ENCODE data around the gene SPATA4.

SPATA4 gene

GRCh38 chr4:176230836-176231235 is 35.5 kb upstream of the SPATA4 start:
- H3K36me3 ChIP-seq (ENCODE audit: insufficient read depth, low read length), result no peaks in the 10 kb centered on the region
- H3K27me3 ChIP-seq (ENCODE audit: insufficient read depth, low read length, poor library complexity, severe bottlenecking), result no peaks in the 10 kb centered on the region
- no peaks in the 10 kb centered on the region for H3K9me2 ChIP-seq (replicated peaks; ENCODE audit: low read depth, low read length)
- H3F3A ChIP-seq (ENCODE audit: low read depth), result no peaks in the 10 kb centered on the region
- H3K4me3 ChIP-seq (ENCODE audit: low read length, poor library complexity, severe bottlenecking), result no peak overlapping the region
- no peaks in the 10 kb centered on the region for H3K79me2 ChIP-seq (ENCODE audit: insufficient read depth, low read length)
- H3K9me3 ChIP-seq (ENCODE audit: insufficient read depth, low read depth, low read length), result no peaks in the 10 kb centered on the region
- no peak overlapping the region for H2AFZ ChIP-seq (ENCODE audit: low read length)
- H3K4me1 ChIP-seq (ENCODE audit: insufficient read depth, low read length, poor library complexity, severe bottlenecking), result no peaks in the 10 kb centered on the region
- H3K4me2 ChIP-seq (ENCODE audit: low read depth, low read length, poor library complexity, severe bottlenecking), result no peak overlapping the region
- H4K20me1 ChIP-seq (ENCODE audit: insufficient read depth, low read length, poor library complexity, severe bottlenecking), result no peaks in the 10 kb centered on the region
- no peak for TF ChIP-seq CTCF (conservative IDR thresholded peaks at IDR 0.05; ENCODE audit: low read length)
- TF ChIP-seq EZH2phosphoT487 (IDR thresholded peaks at IDR 0.05; ENCODE audit: borderline replicate concordance), result no peak
- H3K9ac ChIP-seq (ENCODE audit: low read depth, low read length, poor library complexity, severe bottlenecking), result no peak overlapping the region

- H3K79me2 ChIP-seq (ENCODE audit: insufficient read depth, low read length), result no peaks in the 10 kb centered on the region
These were observed 34.3 kb upstream of the SPATA4 start for GRCh38 chr4:176229645-176230044.

GRCh38 chr4:176226736-176227135 is 31.4 kb upstream of the SPATA4 start:
- no peaks in the 10 kb centered on the region for H3K9me2 ChIP-seq (replicated peaks; ENCODE audit: low read depth, low read length)

More at GRCh38 chr4:176229645-176230044, 34.3 kb upstream of the SPATA4 start:
- H3F3A ChIP-seq (ENCODE audit: low read depth), result no peaks in the 10 kb centered on the region
- TF ChIP-seq EZH2phosphoT487 (IDR thresholded peaks at IDR 0.05; ENCODE audit: borderline replicate concordance), result no peak
- TF ChIP-seq CTCF (conservative IDR thresholded peaks at IDR 0.05; ENCODE audit: low read length), result no peak
- no peaks in the 10 kb centered on the region for H3K27me3 ChIP-seq (ENCODE audit: insufficient read depth, low read length, poor library complexity, severe bottlenecking)
- no peaks in the 10 kb centered on the region for H3K9me3 ChIP-seq (ENCODE audit: insufficient read depth, low read depth, low read length)
- H3K4me3 ChIP-seq (ENCODE audit: low read length, poor library complexity, severe bottlenecking), result no peak overlapping the region
- no peaks in the 10 kb centered on the region for H3K4me1 ChIP-seq (ENCODE audit: insufficient read depth, low read length, poor library complexity, severe bottlenecking)
- H3K36me3 ChIP-seq (ENCODE audit: insufficient read depth, low read length), result no peaks in the 10 kb centered on the region
- H3K9me2 ChIP-seq (replicated peaks; ENCODE audit: low read depth, low read length), result no peaks in the 10 kb centered on the region
- H3K9ac ChIP-seq (ENCODE audit: low read depth, low read length, poor library complexity, severe bottlenecking), result no peak overlapping the region
- H4K20me1 ChIP-seq (ENCODE audit: insufficient read depth, low read length, poor library complexity, severe bottlenecking), result no peaks in the 10 kb centered on the region
- no peak overlapping the region for H3K4me2 ChIP-seq (ENCODE audit: low read depth, low read length, poor library complexity, severe bottlenecking)
- no peak overlapping the region for H2AFZ ChIP-seq (ENCODE audit: low read length)

More at GRCh38 chr4:176226736-176227135, 31.4 kb upstream of the SPATA4 start:
- H3K9me3 ChIP-seq (ENCODE audit: insufficient read depth, low read depth, low read length), result no peaks in the 10 kb centered on the region
- H3K27me3 ChIP-seq (ENCODE audit: insufficient read depth, low read length, poor library complexity, severe bottlenecking), result no peaks in the 10 kb centered on the region
- H3F3A ChIP-seq (ENCODE audit: low read depth), result no peaks in the 10 kb centered on the region
- H2AFZ ChIP-seq (ENCODE audit: low read length), result no peak overlapping the region
- no peak overlapping the region for H3K4me2 ChIP-seq (ENCODE audit: low read depth, low read length, poor library complexity, severe bottlenecking)
- no peaks in the 10 kb centered on the region for H4K20me1 ChIP-seq (ENCODE audit: insufficient read depth, low read length, poor library complexity, severe bottlenecking)
- TF ChIP-seq CTCF (conservative IDR thresholded peaks at IDR 0.05; ENCODE audit: low read length) (no peak), EZH2phosphoT487 (IDR thresholded peaks at IDR 0.05; ENCODE audit: borderline replicate concordance) (no peak)
- no peaks in the 10 kb centered on the region for H3K79me2 ChIP-seq (ENCODE audit: insufficient read depth, low read length)
- no peak overlapping the region for H3K9ac ChIP-seq (ENCODE audit: low read depth, low read length, poor library complexity, severe bottlenecking)
- H3K36me3 ChIP-seq (ENCODE audit: insufficient read depth, low read length), result no peaks in the 10 kb centered on the region
- no peak overlapping the region for H3K4me3 ChIP-seq (ENCODE audit: low read length, poor library complexity, severe bottlenecking)
- H3K4me1 ChIP-seq (ENCODE audit: insufficient read depth, low read length, poor library complexity, severe bottlenecking), result no peaks in the 10 kb centered on the region
